HG03378 (cell line): ENCODE results near the gene PEPD.

Experiments
- ATAC-seq: cut with Tn5 transposase; IDR thresholded peaks from one replicate; pipeline ENCODE4 v1.9.1; 2021; ENCODE audit warnings: mild to moderate bottlenecking, moderate library complexity; ENCODE audit not compliant: unreplicated experiment

PEPD gene

DNA sequence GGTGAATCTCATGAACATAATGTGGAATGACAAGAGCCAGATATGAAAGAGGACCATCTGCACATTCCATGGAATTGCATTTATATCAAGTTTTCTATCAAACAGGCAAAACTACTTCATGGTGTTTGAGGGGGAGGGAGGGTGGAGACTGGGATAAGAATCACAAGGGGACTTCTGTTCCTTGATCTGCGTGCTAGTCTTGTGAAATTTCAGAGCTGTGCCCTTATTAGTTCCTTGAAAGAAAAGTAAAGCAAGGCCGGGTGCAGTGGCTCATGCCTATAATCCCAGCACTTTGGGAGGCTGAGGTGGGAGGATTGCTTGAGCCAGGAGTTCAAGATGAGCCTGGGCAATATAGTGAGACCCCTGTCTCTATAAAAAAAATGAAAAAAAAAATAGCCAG is 178.3 kb downstream of the PEPD start:
- no peak for ATAC-seq

DNA sequence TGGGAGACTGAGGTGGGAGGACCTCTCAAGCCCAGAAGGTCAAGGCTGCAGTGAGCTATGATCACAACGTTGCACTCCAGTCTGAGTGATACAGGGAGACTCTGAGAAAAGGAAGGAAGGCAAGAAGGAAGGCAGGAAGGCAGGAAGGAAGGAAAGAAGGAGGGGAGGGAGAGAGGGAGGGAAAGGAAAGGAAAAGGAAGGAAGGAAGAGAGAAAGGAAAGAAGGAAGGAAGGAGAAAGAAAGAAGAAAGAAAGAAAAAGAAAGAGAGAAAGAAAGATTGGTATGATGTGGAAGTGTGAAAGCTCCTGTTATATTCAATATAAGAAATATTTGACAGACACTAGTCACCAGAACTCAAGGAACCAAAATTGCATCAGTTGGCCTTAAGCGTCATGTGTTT is 180.6 kb downstream of the PEPD start:
- ATAC-seq, result no peak

DNA sequence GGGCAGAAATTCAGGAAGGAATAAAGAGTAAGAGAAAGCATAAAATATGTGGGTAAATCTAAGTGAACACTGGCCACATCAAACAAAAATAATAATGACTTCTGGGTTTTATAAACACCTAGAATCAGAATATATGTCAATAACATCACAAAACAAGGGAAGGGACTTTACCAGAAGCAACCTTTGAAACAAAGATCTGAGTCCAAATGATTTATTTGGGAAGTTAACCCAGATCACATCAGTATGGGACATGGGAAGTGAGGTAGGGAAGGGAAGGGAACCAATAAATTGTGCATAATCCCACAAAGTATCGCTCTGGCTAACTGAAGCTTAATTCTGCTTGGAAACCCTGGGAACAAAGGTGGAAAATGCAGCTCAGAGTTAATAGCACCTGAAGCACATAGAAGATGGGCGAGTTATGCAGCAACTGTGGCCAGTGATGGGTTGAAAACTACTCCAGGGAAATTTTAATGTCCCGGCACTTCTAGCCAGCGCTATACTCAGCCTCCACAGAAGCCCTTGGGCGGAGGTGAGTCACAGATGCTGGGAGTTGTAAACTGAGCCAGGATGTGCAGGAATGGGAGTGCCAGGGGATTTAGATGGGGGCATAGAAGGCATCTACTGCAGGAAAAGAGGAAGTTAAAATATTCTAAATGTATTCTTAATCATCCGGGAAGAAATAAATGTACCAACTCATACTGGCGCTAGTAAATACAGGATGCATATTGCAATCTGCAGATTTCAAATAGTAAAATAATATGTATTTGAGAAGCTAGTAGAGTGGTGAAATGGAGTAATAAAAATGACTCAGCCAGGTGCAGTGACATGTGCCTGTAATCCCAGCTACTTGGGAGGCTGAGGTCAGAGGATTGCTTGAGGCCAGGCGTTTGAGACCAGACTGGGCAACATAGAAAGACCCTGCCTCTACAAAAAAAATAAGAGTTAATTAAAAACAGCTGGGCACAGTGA is 182.3 kb downstream of the PEPD start:
- no peak for ATAC-seq
